HG02852 (cell line): ENCODE results near the gene RCL1.
"Not testable (repeated sequence)": the region's sequence is repeated elsewhere in the genome, so short reads cannot be mapped to it uniquely, and the experiment has no call there.

Experiments
- ATAC-seq: cut with Tn5 transposase; IDR thresholded peaks from one replicate; pipeline ENCODE4 v1.9.1; 2021; ENCODE audit warnings: mild to moderate bottlenecking, moderate library complexity; ENCODE audit not compliant: unreplicated experiment

Gene RCL1

DNA sequence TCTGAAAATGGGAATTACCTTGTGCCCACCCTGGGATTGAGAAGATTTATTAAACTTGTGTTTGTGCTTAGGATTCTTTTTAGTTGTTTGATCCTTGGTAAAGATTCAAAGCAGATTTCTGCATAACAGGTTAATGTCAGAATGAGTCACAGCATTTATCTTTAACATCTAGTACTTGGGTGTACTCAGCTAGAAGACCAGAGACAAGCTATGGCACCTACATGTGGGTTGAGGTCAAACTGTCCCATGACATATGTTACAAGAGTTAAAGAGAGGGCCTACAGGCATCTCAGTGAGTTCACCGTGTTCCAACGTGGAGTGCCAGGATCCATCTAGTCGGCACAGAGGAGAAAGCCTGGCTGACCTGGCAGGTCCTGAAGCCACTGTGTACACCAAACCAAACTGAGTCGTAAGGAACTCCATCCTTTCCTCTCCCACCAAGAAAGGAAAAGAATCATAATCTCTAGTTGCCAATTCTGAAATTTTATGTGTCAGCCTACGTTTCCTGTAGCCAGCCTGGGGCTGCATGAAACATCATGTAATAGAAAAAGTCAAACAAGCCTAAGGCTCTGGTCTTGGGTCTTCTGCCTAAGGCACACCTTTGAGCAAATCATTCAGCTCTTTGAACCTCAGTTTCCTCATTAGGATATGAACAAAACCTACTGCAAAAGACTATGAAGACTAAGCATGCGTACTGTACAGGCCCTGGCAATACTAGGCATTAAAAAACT lies 73.7 kb downstream of the RCL1 start:
- no peak for ATAC-seq

DNA sequence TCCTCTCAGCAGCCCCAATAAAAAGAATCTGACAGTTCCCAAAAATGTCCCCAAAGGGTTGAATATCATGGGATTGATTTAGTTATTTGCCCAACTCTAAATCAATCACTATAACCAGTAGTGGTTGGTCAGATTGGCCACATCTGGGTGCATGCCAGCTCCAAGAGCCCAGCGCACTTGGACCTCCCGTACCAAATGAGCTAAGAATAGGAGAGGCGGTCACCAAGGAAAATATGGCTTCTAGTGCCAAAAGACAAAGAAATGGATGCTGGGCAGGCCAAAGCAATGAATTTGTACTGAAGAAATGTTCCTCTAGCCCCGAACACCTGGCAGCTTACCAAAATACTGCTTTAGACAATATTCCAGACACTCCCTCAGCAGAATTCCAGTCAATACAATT lies 80.3 kb downstream of the RCL1 start:
- ATAC-seq = no peak

DNA sequence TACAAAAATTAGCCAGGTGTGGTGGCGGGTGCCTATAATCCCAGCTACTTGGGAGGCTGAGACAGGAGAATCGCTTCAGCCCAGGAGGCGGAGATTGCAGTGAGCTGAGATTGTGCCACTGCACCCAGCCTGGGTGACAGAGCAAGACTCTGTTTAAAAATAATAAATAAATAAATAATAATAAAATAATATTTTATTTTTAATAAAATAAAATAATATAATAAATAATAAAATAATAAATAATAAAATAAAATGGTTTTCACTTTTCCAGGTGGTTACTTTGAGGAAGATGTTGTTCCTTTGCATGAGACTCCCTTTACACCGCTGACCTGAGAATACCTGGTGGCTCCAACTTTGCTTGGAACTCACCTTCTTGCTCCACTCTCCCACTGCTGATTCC lies 82.8 kb downstream of the RCL1 start:
- ATAC-seq = no peak

DNA sequence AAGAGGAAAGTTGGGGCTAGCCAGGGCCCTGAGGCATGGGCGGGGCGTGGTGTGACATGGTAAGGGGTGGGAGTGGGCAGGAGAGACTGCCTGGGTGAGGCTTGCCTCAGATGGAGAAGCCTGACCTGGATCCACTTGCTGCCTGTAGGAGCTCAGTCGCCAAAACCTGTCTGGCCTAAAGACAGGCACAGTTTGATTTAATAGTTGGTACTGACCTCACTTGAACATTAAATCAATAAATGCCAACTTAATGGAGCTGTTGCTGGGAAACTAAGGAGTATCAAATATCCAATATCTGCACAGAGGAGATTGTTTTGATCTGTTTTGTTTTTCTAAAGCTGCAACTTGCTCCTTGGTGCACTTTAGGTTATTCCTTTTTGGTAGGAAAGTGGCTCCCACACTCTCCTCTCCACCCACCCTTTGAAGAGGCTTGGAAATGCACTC lies 86.4 kb downstream of the RCL1 start:
- ATAC-seq = no peak

DNA sequence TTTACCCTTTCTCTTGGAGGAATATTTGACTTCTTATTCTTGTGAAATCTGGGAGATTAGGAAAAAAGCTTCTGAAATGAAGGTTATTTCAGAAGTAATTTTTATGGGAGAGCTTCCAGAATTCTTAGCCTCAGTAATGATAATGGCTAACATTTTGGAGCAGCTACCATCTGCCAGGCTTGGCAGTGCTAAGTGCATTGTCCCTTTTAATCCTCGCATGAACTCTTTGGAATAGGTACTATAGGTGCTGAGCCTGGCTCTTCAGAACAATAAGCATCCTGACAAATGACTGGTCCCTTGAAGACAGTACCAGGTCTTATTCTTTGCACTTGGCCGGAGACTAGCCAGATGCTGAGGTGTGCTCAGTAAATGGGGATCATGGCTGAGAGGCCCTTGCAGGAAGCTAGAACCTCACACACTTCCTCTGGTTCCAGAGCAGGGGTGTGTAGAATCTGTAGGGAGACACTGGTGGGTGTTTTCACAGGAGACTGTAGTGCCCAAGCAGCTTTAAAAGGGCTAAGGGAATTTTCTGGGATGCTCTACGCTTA lies 90.7 kb downstream of the RCL1 start:
- no peak for ATAC-seq

DNA sequence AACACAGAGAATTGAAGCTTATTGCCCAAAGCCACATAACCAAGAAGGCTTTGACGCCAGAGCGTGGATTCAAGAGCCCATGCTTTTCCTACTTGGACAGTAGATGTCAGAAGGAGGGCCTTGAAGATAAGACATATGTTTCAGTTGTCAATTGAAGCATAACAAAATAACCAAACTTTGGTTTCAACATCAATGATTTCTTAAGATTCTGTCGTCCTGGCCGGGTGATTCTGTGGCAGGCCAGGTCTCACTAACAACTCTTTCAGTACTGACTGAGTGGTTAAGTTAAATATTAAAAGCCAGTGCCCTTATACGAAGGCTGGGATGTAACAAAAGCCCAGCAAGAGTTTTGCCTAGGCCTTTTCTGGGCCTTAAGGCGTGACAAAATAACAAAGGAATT lies 94.0 kb downstream of the RCL1 start:
- peak; percentile 95 for ATAC-seq

DNA sequence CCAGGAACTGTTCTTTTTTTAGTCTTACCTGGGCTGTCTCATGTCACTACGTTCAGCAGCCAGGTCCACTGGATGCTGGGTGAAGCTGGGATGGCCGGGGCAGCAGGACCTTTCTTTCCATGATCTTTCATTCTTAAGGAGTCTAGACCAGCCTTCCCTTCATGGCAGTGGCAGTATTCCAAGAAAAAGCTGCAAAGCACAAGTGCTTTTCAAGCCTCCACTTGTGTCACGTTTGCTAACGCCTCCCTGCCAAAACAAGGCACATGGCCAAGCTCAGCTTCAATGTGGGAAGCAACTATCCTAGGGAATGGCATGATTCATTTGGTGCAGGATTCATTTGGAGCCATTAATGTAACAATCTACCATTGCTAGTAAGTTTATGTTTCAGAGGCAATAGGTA lies 94.8 kb downstream of the RCL1 start:
- ATAC-seq = no peak

DNA sequence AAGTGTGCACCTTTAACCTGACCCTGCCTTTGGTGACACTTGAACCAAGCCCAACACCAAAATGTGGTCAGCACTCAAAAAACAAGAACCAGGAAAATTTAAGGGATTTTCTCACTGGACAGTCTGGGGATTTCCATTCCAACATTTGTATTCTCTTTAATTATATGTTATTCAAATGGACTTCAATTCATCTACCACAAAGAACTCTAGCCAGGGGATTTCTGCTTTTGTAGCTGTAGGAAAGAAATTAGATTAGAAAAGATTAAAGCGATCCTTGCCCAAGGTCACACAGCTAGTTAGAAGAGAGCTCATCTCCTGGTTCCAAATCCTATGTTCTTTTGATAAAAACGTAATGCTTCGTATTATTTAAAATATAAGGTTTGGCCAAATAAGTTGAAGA lies 97.5 kb downstream of the RCL1 start:
- no peak for ATAC-seq

DNA sequence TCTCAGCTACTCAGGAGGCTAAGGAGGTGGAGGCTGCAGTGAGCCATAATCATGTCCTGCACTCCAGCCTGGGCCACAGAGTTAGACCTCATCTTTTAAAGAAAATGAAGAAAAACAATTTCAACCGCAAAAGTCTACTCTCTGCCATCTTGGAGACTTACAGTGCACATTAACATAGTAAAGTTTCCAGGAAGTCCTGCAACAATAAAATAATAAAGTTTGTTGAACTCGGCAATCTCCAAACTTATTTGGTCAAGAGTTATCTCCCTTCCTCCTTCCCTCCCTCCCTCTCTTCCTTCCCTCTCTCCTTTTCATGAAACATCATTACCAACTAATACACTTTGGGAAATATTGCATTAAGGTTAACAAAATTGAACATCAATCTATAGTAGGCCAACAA lies 98.2 kb downstream of the RCL1 start:
- ATAC-seq = no peak

DNA sequence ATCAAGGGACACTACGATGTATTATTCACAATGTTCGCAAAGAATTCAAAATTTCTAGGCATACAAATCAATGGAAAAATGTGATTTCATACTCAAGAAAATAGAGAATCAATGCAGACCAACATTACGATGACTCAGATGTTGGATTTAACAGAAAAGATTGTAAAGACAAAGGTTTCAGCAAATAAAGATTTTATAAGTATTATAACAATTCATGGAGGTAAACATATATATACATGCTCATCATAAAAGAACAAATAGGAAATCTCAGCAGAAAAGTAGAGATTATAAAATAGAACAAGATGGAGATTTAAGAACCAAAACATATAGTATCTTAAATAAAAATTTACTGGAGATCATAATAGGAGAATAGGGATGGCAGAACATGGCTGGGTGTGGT lies 98.9 kb downstream of the RCL1 start:
- ATAC-seq = no peak

DNA sequence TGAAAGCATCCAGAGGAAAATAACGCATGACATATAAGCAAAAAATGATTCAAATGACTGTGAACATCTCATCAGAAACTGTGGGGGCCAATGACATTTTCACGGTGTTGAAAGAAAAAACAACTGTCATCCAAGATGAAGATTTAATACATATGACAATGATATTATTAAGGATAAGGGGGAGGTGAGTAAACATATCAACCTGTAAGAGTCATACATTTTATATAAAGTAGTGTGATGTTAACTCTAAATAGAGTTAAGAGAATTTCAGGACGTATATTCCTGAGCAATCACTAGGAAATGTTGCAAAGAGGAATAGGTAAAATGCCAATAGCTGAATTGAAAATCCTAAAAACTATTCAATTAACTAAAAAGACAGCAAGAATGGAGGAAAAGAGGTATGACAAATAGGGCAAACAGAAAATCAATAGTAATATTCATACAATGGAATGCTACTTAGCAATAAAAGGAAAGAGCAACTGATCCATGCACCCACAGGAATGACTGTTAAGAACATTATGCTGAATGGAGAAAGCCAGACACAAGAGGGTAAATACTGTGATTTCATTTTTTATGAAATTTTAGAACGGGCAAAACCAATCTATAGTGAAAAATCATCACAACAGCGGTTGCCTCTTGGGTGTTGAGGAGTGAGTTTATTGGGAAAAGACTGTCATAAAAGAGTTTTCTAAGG lies 99.9 kb downstream of the RCL1 start:
- no peak for ATAC-seq

DNA sequence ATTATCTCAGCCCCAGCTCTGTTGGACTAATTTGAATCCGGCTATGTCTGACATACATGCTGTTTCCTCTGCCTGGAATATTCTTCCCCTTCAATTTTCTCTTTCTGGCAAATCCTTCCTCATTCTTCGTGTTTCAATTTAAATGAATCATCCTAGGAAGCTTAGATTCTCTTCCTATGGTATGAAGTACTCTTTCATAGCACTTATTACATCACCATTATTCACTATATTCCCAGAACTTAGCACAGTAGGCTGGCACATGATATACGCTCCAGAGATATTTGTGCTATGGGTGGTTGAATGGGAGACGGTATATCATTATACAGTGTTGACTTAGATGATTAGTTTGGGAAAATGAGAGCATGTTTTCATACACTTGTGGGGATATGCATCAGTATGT lies 101.3 kb downstream of the RCL1 start:
- ATAC-seq = no peak

DNA sequence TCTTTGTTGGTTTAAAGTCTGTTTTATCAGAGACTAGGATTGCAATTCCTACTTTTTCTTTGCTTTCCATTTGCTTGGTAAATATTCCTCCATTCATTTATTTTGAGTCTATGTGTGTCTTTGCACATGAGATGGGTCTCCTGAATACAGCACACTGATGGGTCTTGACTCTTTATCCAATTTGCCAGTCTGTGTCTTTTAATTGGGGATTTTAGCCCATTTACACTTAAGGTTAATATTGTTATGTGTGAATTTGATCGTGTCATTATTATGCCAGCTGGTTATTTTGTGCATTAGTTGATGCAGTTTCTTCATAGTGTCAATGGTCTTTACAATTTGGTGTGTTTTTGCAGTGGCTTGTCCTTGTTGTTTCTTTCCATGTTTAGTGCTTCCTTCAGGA lies 107.1 kb downstream of the RCL1 start:
- not testable (repeated sequence) for ATAC-seq

DNA sequence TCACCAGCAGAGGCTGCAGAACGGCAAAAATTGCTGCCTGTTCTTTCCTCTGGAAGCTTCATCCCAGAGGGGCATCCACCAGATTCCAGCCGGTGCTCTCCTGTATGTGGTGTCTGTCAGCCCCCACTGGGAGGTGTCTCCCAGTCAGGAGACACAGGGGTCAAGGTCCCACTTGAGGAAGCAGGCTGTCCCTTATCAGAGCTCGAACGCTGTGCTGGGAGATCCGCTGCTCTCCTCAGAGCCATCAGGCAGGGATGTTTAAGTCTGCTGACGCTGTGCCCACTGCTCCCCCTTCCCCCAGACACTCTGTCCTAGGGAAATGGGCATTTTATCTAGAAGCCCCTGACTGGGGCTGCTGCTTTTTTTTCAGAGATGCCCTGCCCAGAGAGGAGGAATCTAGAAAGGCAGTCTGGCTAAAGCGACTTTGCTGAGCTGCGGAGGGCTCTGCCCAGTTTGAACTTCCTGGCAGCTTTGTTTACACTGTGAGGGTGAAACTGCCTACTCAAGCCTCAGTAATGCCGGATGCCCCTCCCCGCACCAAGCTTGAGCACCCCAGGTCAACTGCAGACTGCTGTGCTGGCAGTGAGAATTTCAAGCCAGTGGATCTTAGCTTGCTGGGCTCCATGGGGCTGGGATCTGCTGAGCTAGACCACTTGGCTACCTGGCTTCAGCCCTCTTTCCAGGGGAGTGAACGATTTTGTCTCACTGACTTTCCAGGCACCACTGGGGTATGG lies 108.8 kb downstream of the RCL1 start:
- ATAC-seq = not testable (repeated sequence)

DNA sequence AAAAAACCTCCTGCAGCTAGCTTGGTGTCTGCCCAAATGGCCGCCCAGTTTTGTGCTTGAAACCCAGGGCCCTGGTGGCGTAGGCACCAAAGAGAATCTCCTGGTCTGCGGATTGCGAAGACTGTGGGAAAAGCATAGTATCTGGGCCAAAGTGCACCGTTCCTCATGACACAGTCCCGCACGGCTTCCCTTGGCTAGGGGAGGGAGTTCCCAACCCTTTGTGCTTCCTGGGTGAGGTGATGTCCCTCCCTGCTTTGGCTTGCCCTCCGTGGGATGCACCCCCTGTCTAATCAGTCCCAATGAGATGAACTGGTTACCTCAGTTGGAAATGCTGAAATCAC lies 109.4 kb downstream of the RCL1 start:
- ATAC-seq = no peak

DNA sequence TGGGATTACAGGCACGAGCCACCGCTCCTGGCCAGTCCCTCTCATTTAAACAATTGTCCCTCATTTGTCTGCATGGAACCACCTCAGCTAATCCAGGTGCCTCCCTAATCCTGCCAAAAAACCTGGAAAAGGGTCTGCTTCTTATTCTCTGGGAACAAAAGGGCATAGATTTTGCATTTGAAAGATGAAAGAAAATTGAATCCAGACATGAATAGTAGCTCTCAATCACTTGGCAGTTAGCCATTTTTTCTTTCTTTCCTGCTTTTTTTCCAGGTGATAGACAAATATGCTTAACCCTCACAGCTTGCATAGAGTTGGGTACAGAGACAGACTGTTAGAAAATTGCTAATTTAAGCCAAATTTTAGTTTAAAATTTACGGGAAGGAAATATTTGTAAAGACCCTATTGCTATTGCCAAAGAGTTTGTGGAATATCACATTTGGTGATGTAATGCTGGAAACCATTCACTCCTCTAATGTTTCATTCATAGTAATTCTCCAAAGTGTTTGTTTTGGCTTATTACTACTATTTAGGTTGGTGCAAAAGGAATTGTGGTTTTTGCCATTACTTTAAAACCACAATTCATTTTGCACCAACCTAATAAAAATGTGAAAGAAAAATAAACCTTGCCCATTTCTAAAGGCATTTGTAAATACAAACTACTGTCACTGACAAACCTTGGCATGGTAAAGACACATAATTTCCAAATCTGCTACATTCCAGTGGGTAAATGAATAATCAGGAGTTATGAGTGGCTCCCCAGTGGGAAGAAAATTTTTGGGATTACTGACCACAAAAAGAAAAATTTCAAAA lies 111.8 kb downstream of the RCL1 start:
- no peak for ATAC-seq

DNA sequence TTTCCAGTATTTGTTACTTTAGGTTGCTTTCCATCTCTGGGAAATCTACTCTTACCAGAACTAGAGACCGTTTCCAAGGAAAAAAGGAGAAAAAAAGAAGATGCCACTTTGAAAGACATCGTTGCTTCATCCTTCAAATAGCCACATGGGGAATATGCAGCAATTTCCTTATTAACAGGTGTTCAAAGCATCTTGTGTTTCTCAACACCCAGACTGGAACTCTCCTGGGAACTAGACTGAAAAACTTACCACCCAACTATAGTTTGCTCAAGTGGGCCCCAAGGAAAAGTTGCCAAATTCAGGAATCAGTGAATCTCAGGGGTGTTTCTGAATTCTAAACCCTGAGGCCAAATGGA lies 112.4 kb downstream of the RCL1 start:
- no peak for ATAC-seq
